Right renal pelvis (tissue), 4 donors: Measurements from ENCODE around the gene DMXL1. TPM values are rescaled to one million over a fixed set of nuclear protein-coding genes. Genes with fewer than 3 reads are reported as not detected.

ENCODE experiments used
- DNase-seq, 4 donors: peaks; one replicate each; pipeline ENCODE4 v3.0.0-alpha.2; 2013; ENCODE audit warnings: low read depth in 4 of 4, low spot score in 3 of 4, missing footprints in 1 of 4
- polyA plus RNA-seq, 4 donors: library from polyadenylated mRNA; unstranded; fragments of 120-200 nt; gene quantifications; one replicate each; pipeline ENCODE4 v1.2.1, GENCODE V29; 2013; ENCODE audit not compliant: insufficient read length in 4 of 4

DMXL1 gene
- polyA plus RNA-seq, 4 donors, result 48.2 to 56.8 (median 51.3) TPM

- DNase-seq, result no peak
Observed at GRCh38 chr5:119286511-119287488, 215.9 kb downstream of the DMXL1 start.

- DNase-seq, result no peak
Observed at GRCh38 chr5:119287547-119288111, 216.7 kb downstream of the DMXL1 start.

- peak in 2 of 4 donors; percentile 43 to 44 for DNase-seq
Observed at GRCh38 chr5:119288379-119289033, 217.6 kb downstream of the DMXL1 start.

GRCh38 chr5:119289438-119290044 lies 218.7 kb downstream of the DMXL1 start:
- no peak for DNase-seq

- no peak for DNase-seq
Observed at GRCh38 chr5:119290161-119290569, 219.3 kb downstream of the DMXL1 start.

- DNase-seq, result no peak
Observed at GRCh38 chr5:119290607-119291006, 219.7 kb downstream of the DMXL1 start.

GRCh38 chr5:119291056-119291455 lies 220.2 kb downstream of the DMXL1 start:
- DNase-seq, result no peak

GRCh38 chr5:119291877-119292276 lies 221.0 kb downstream of the DMXL1 start:
- no peak for DNase-seq

- DNase-seq, result no peak
Observed at GRCh38 chr5:119292701-119293515, 222.0 kb downstream of the DMXL1 start.

GRCh38 chr5:119293516-119293829 lies 222.6 kb downstream of the DMXL1 start:
- no peak for DNase-seq

Other genes with a start within 250 kb of the DMXL1 start
- 10 to 100 TPM; 14.1 to 17.2 (median 15.7) TPM for gene DTWD2, start 82.5 kb upstream of the DMXL1 start, polyA plus RNA-seq